Measurements from ENCODE around the gene CYP3A4.
"Not testable (repeated sequence)": the region's sequence is repeated elsewhere in the genome, so short reads cannot be mapped to it uniquely, and the experiment has no call there.

CYP3A4 gene

DNA sequence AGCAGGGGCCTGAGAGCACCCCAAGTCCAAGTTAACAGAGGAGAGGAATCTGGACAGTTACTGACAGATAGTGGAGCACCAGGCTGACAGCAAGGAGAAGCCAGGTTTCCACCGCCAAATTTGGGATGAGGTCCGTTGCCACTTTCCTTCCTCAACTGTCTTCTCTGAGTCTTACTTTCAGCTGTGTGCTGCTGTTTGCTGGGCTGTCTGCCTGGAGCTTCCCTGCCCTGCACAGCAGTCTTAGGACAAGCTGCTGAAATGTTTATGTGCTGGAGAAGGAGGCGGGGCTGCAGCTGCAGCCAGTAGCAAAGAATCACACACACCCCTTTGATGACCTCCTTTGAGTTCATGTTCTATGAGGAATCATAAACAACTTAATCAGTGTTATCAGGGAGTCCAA, 31.6 kb downstream of the CYP3A4 start:
- DNase-seq (ENCODE audit: low read depth in 3 of 3): no peak

DNA sequence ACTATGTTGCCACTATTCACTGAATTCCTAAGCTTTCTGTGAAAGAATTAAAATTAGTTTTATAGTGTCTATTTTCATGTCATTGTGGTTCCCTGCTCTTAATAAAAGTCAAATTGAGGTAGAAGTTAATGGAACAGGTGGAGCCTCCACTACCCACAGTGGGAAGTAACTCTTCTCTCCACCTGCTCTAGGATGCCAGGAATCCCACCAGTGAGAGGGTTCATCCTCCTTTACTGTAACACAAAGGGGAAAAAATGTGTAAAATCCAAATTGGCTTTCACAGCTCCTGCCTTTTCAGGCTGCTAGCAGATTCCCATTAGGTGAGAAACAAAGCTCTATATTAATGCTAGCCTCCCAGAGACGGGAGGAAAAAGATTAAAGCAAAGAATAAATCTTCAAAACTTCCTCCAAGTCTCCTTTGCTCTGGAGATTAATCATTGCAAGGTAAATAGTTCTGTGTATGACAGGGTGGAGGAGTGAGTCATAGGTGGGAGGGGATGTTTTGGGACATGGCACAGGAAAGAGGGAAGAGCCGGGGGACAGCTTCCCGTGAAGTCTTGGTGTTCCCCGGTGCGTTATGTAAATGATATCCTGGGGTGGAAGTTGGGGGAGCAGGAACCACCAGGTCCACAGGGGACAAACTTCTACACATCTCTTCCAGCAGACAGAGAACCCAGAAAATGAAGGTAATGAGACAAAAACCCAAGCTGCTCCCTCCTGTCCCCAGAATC, 32.5 kb downstream of the CYP3A4 start:
- not testable (repeated sequence) for DNase-seq (ENCODE audit: low read depth in 3 of 3)

DNA sequence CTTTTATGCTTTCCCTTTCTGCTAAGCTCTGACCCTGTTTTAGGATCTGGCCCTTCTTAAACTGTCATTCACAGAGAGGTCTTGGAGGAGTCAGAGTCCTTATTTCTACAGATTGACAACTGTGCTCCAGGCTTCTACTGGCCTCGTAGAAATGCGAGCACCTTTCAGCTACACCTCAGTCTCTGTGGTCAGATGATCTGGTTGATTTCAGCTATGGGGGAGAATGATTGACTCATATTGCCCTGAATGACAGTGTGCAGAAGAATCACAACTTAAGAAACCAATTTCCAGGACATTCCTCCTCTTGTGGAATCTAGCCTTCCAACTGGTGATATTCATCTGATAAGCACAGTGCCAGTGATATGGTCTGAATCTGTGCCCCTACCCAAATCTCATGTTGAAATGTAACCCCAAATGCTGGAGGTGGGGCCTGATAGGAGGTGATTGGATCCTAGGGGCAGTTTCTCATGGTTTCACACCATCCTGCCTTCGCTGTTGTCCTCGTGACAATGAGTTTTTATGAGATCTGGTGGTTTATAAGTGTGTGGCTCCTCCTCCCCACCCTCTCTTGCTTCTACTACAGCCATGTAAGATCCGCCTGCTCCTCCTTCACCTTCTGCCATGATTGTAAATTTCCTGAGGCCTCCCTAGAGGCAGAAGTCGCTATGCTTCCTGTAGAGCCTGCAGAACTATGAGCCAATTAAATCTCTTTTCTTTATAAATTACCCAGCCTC, 35.0 kb downstream of the CYP3A4 start:
- DNase-seq (ENCODE audit: low read depth in 3 of 3): no peak

DNA sequence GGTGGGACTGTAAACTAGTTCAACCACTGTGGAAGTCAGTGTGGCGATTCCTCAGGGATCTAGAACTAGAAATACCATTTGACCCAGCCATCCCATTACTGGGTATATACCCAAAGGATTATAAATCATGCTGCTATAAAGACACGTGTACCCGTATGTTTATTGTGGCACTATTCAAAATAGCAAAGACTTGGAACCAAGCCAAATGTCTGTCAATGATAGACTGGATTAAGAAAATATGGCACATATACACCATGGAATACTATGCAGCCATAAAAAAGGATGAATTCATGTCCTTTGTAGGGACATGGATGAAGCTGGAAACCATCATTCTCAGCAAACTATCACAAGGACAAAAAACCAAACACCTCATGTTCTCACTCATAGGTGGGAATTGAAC, 37.1 kb downstream of the CYP3A4 start:
- not testable (repeated sequence) for DNase-seq (ENCODE audit: low read depth in 3 of 3)

DNA sequence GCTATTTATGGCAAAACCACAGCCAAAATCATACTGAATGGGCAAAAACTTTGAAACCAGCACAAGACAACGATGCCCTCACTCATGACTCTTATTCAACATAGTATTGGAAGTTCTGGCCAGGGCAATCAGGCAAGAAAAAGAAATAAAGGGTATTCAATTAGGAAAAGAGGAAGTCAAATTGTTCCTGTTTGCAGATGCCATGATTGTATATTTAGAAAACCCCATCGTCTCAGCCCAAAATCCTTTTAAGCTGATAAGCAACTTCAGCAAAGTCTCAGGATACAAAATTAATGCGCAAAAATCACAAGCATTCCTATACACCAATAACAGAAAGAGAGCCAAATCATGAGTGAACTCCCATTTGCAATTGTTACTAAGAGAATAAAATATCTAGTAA, 38.6 kb downstream of the CYP3A4 start:
- not testable (repeated sequence) for DNase-seq (ENCODE audit: low read depth in 3 of 3)

DNA sequence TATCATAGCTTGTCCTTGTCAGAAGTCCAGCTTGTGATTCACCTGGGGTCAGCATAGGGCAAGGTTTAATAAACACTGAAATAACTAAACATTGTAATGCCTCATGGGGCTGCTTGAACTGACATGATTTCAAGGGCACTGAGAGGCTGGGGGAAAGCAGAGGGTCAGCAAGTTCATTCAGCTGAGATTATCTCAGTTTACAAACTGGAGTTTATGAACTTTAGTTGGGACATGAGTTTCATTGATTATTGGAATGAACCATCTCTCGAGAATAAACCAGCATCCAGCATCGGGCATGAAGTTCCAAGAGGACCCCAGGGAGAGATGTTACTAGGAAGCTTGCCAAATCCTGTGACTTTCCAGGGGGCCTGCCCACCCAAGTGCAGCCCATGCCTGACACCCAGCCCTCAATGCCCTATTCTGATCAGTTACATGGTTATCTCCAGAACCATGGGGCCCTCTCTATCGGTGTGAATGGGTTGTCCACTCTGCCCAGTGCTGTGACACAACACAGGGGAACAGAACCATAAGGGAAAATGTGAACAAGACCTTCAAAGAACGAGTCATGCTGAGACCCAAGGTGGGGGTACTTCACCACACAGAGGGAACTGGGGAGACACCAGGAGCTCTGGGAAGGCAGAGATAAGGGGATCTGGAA, 41.1 kb downstream of the CYP3A4 start:
- DNase-seq (ENCODE audit: low read depth in 3 of 3): no peak

DNA sequence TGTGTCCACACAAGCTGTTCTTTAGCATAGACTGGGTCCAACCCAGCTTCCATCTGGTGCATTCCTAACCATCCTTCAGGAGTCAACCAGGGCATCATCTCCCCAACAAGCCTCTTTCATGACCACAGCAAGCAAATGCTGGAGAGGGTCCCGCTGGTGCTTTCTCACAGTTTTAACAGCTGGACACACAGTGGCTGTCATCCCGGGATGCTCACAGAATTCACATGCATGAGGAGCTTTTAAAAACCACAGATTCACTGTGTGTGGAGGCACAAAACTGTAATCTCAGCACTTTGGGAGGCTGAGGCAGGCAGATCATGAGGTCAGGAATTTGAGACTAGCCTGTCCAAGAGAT, 42.6 kb downstream of the CYP3A4 start:
- DNase-seq (ENCODE audit: low read depth in 3 of 3): no peak

DNA sequence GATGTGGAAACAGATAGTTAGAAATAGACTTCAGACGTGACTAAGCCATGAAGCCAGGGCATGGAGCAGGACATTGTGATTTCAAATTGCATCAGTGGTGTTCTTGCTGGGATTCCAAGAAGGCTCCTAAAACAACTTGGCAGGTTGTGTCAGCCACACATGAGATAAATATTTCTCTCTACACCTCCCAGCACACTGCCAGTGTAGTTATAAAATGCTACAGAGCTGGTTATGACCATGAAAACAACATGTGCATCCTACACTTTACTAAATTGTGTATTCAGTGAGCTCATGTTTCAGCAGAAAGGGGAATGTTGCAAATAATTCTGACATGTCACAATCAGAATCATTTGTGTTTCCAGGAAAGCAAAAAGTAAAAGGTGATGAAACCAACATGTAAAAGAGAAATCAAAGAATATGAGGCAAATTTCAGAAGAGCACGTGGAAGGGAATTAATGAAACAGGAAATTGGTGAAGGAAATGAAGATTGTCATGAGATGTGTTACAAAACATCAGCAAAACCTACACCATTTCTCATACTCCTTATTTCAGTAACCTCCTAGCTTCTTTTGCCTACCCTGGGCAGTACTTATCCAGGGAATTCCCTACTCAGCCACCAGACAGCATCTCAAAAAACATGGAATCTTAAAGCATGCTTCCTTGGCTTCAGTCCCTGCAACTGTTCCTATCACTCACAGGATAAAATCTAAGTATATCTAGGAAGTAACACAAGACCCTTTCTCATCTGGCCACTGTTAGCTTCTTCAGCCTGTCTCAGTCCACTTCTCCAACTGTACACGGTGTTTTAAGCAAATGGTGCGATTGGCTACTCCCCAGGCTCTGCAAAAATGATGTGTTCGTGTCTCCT, 43.2 kb downstream of the CYP3A4 start:
- no peak for DNase-seq (ENCODE audit: low read depth in 3 of 3)

DNA sequence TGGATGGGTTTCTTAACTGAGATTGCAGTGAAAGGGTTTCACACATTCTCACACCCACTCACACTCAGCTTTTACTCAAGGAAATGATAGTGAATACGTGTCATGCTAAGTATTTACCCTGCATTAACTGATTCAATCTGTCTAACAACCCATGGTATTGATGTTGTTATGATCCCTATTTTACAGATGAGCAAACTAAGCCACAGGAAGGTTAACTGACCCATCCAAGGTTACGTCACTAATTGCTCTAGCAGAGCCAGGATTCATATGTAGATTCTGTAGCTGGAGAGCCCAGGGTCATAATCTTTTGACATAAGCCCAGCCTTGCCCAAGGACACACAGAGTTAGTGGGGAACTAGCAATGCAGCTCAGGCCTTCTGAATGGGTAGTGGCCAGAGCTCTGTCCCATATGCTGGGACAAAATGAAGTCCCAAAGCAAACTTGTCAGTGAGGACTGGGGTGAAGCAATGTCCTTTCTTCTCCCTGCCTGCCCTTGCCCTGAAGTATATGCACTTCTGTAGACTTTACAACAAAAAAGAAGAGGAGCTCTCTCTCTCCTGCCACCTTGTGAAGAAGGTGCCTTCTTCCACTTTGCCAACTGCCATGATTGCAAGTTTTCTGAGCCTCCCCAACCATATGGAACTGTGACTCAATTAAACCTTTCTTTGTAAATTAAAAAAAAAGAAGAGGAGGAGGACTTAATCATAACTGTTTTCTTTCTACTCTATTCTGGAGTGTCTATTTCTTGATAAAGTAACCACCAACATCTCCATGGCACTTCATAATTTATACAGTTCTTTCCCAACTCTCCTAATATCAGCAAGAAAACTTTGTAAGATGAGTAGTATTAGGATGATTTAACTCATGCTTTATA, 44.0 kb downstream of the CYP3A4 start:
- DNase-seq (ENCODE audit: low read depth in 3 of 3): no peak

DNA sequence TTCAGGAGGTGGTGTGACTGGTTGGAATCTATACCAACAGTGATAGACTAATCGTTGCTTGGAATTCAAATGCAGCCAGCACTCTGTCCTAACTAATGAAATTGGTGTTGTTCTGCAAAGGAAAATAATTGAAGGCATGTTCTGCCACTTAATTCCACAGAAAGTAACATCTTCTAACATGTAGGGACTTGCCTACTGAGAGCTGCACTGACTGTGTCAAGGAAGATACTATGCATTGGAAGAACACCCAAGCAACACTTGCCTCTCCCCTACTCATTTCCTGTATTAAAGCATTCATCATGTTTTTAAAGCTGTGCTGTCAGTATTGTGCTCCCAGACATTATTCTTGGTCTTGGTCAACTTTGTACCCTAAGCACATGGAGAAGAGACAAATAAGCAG, 46.3 kb downstream of the CYP3A4 start:
- DNase-seq (ENCODE audit: low read depth in 3 of 3): no peak

DNA sequence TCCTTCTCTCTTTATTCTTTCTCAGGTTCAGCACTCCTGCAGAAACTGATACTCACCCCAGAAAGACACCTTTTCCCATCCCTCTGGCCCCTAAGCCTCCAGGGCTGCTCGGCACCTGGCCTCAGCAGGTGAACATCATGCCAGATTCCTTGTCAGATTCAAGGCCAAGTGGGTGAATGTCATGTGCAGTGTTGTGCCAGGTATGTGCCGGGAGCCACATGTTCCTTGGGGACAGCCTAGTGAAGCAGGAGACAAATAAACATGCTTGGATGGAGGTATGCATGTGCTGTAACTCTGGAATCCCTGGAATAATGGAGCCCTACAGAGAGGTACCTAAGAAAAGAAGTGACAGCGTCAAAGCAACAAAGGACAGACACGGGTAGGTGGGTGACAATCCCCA, 47.3 kb downstream of the CYP3A4 start:
- DNase-seq (ENCODE audit: low read depth in 3 of 3): not testable (repeated sequence)

DNA sequence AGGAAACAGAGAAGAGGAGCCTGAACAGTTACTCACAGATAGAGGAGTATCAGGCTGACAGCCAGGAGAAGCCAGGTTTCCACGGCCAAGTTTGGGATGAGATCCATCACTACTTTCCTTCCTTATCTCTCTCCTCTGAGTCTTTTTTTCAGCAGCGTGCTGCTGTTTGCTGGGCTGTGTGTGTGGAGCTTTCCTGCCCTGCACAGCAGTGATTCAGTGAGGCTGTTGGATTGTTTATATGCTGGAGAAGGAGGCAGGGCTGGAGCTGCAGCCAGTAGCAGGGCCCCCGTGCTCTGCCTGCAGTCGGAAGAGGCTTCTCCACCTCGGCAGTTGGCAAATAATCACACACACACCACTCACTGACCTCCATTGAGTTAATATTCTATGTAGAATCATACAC, 49.0 kb downstream of the CYP3A4 start, which contains the start of gene CYP3A7:
TSS of gene CYP3A7 (minus strand) at position 210 of the 400 bp plus-strand sequence. CDS start at position 107, 103 bp downstream.
- no peak for DNase-seq (ENCODE audit: low read depth in 3 of 3)

DNA sequence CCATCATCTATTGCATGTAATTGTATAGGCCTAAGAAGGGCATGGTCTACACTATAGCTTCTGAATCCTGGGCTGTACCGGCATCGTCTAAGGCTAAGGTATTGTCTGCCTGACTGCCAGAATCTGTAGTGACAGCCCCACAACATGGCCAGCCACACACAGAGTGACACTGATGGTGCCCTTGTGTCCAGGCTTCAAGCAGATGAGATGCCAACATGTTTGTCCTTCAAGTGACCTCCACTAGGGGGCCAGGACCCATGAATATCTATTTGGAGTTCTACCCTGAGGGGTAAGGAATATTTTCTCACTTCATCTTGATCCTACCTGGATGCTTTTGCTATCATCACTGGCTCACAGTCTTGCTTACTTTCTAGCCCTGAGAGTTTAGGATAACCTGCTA, 50.5 kb downstream of the CYP3A4 start:
- no peak for DNase-seq (ENCODE audit: low read depth in 3 of 3)

DNA sequence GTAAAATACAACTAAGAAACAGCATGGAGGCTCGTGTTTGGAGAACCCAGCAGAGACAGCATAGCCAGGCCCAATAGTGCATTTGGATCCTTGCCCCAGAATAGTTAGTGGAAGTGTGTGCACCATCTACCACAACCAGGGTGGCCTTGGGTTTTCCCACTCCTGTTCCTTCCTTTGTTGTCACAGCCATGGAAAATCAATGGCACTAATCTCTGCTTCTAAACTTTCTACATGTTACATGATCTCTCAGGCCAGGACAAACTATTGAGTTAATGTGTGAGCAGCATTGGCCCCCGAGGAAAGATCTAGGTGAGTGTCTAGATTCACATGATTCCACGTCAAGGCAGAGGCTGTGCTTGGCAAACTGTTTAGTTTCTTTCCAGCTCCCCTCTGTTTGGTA, 51.0 kb downstream of the CYP3A4 start:
- no peak for DNase-seq (ENCODE audit: low read depth in 3 of 3)

DNA sequence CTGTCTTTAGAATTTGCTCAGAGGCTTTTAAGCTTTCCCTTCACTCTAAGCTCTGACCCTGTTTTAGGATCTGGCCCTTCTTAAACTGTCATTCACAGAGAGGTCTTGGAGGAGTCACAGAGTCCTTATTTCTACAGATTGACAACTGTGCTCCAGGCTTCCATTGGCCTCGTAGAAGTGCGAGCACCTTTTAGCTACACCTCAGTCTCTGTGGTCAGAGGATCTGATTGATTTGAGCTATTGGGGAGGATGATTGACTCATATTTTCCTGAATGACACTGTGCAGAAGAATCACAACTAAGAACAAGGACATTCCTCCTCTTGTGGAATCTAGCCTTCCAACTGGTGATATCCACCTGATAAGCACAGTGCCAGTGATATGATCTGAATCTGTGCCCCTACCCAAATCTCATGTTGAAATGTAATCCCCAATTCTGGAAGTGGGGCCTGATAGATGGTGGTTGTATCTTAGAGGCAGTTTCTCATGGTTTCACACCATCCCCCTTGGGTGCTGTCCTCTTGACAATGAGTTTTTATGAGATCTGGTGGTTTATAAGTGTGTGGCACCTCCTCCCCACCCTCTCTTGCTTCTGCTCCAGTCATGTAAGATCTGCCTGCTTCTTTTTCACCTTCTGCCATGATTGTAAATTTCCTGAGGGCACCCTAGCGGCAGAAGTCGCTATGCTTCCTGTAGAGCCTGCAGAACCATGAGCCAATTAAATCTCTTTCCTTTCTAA, 52.2 kb downstream of the CYP3A4 start:
- DNase-seq (ENCODE audit: low read depth in 3 of 3): no peak

DNA sequence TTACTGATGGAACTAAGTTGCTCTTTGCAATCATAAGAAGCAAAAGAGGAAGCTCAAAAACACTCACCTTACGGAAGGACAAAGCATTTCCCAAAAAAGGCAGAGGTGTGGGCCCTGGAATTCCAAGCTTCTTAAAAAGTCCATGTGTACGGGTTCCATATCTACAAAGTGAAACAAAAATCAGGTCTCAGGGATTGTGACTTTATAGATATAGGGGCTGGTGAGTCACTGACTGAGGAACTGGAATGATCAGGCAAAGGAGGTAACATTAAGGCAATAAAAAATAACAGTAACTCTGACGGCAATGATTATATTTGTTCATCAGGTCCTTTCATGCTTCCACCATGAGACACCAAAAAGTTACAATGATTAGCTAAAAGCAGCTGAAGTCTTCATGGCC, 53.0 kb downstream of the CYP3A4 start:
- DNase-seq (ENCODE audit: low read depth in 3 of 3): no peak

DNA sequence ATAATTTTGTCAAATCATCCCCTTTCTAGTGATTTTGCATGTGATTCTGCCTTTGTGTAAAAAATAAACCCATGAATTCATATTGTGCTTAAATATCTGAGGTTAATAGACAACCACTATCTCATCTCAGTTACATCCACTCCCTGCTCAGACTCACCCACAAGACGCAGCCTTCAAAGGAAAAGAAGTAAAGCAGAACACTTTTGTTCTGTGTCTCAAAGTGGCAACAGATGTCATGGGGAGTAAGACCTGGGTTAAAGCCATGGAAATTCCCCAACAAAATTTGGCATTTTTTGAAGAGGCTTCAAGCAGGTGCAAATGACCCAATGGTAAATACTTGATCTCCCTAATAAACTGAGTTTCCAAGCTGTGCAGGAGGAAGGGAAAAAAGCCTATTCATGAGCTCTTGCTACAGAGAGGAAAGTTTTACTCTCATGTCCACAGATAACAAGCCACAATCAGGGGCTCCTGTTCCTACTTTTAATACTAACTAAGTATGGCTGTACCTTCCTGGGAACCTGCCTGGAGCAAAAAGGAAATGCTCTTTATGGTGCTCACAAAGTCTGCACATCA, 53.7 kb downstream of the CYP3A4 start:
- no peak for DNase-seq (ENCODE audit: low read depth in 3 of 3)

DNA sequence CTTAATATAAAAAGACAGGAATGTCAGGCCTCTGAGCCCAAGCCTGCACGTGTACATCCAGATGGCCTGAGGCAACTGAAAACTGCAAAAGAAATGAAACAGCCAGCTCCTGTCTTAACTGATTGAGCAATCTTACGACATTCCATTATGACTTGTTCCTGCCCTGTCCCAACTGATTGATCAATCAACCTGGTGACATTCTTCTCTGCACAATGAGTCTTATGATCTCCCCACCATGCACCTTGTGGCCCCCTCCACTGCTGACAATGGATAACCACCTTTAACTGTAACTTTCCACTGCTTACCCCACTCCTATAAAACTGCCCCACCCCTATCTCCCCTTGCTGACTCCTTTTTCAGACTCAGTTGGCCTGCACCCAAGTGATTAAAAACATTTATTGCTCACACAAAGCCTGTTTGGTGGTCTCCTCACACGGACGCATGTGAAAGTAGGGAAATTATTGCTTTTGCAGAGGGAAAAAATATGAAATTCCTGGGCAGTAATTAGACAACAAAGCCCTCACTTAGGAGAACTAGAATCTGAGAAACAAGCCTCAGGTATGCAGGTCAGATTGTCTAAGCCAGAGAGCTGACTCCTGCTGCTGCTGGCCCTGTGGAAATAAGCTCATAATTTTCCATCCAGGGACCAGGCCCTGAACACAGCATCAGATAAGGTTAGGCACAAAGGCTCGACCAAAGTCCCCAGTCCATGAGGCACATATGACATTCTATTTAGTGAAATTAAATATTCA, 54.3 kb downstream of the CYP3A4 start:
- DNase-seq (ENCODE audit: low read depth in 3 of 3): no peak

DNA sequence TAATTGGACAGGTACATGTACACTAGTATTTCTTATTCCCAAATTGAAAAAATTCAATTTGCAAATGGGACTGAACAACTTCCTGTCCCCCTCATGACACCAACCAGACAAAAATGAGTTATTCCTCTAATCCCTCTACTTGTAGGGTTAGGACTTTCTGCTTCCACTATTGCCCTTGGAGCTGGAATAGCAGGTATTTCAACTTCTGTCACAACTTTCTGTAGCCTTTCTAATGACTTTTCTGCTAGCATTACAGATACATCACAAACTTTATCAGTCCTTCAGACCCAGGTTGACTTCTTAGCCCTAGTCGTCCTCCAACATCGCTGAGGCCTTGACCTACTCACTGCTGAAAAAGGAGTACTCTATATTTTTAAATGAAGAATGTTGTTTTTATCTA, 55.4 kb downstream of the CYP3A4 start:
- DNase-seq (ENCODE audit: low read depth in 3 of 3): no peak
